GM06990 (cell line): ENCODE measurements around the gene SH2D2A.
A peak's percentile ranks its signal among the peaks of the same experiment; 100 is the strongest.

Experiments used
- DNase-seq: peaks from one replicate; pipeline ENCODE4 v3.0.0-alpha.2; 2011; ENCODE audit not compliant: insufficient read length; ENCODE audit errors: extremely low read depth
- H3K27me3 ChIP-seq: replicated peaks from 2 replicates; pipeline ENCODE4 v1.6.0; 2011; ENCODE audit warnings: low read length; ENCODE audit not compliant: control insufficient read depth, insufficient read depth
- H3K36me3 ChIP-seq: 2 replicates; pipeline ENCODE4 v1.5.1; 2011; ENCODE audit warnings: low read length; ENCODE audit not compliant: control insufficient read depth, insufficient read depth
- H3K4me3 ChIP-seq: replicated peaks from 2 replicates; pipeline ENCODE4 v1.5.1; 2011; ENCODE audit warnings: low read depth, mild to moderate bottlenecking, control low read depth, low read length
- TF ChIP-seq, protein P1 (sequence below): IDR thresholded peaks from 2 replicates; pipeline ENCODE4 v1.5.1; 2011; ENCODE audit warnings: low read length, control low read depth, mild to moderate bottlenecking, inconsistent platforms; ENCODE audit not compliant: insufficient read depth, poor library complexity, severe bottlenecking

SH2D2A gene

DNA sequence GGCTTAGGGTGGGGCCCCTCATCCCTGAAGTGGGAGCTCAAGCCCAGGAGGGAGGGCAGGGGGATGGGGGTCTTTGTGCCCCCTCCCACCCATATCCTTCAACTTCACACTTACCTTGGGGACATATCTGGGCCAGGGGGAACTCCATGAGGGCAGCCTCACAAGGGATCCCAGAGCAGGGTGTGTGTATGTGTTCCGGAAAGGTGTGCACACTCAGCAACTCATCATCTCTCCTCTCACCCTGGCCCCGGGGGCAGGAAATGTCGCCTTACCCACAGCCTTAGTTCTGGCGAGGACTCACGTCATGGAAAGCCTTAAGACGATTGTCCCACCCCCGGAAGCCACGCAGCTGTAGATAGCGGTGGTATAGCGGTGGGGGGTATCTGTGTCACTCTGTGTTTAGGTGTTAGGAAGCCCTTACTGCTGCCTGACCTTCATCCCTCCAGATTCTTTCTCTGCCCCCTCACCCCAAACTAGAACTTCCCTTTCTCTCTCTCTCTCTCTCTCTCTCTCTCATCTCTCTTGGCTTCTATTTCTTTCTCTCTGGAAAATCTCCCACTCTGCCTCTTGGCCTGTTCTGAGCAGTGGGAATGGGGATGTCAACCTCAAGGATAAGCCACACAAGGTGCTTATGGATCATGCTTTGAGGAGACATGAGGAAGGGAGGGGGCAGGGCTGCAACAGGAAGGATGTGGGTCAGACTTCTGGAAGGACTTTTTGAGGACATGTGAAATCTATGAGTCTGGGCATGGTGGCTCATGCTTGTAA lies at the start of gene SH2D2A:
Gene SH2D2A, minus strand, starts transcription at position 288 of the 768 bp plus-strand sequence. Its CDS starts 140 bp downstream, at position 148.
- peak; percentile 71 for DNase-seq
- peak within 1 kb of the TSS; percentile 57 for H3K4me3 ChIP-seq

DNA sequence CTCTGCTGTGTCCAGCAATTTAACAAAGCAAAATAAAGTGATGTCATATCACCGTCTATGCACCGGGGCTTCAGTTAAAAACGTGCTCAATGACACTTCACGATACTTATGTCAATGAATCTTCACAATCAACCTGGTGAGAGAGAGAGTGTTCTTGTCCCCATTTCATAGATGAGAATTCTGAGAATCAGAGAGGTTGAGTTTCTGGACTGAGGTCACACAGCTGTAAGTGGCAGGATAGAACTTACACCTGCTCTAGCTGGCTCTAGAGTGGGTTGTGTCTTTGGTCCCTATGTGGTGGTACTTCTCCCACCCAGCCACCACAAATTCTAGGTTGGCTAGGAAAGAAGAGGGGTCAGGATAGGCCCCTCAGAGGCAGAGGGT lies 49.2 kb upstream of the SH2D2A start:
- no peak for DNase-seq
- Histone ChIP-seq H3K36me3 (no peaks in the 10 kb centered on the region), H3K4me3 (no peak overlapping the region), H3K27me3 (no peaks in the 10 kb centered on the region; the same call in 1 of the 2 replicates)
- TF ChIP-seq, protein P1, sequence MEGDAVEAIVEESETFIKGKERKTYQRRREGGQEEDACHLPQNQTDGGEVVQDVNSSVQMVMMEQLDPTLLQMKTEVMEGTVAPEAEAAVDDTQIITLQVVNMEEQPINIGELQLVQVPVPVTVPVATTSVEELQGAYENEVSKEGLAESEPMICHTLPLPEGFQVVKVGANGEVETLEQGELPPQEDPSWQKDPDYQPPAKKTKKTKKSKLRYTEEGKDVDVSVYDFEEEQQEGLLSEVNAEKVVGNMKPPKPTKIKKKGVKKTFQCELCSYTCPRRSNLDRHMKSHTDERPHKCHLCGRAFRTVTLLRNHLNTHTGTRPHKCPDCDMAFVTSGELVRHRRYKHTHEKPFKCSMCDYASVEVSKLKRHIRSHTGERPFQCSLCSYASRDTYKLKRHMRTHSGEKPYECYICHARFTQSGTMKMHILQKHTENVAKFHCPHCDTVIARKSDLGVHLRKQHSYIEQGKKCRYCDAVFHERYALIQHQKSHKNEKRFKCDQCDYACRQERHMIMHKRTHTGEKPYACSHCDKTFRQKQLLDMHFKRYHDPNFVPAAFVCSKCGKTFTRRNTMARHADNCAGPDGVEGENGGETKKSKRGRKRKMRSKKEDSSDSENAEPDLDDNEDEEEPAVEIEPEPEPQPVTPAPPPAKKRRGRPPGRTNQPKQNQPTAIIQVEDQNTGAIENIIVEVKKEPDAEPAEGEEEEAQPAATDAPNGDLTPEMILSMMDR, result no peak

More for the DNA sequence above, at the start of gene SH2D2A:
- H3K36me3 ChIP-seq, result no peaks in the 10 kb centered on the region
- H3K27me3 ChIP-seq, result no peaks in the 10 kb centered on the region; the same call in 1 of the 2 replicates
- TF ChIP-seq, protein P1, result no peak

DNA sequence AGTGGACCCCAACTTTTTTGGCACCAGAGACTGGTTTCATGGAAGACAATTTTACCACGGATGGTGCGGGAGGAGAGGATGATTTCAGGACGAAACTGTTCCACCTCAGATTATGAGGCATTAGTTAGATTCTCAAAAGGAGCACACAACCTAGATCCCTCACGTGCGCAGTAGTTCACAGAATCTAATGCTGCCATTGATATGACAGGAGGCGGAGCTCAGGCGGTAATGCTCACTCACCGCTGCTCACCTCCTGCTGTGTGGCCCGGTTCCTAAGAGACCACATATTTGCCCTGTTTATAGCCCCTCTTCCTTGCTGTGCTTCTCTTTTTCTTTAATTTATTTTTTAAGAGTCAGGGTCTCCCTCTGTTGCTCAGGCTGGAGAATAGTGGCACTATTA lies 48.6 kb upstream of the SH2D2A start:
- DNase-seq, result no peak
- Histone ChIP-seq H3K27me3 (no peaks in the 10 kb centered on the region; the same call in 1 of the 2 replicates), H3K4me3 (no peak overlapping the region), H3K36me3 (no peaks in the 10 kb centered on the region)
- TF ChIP-seq, protein P1, result no peak

DNA sequence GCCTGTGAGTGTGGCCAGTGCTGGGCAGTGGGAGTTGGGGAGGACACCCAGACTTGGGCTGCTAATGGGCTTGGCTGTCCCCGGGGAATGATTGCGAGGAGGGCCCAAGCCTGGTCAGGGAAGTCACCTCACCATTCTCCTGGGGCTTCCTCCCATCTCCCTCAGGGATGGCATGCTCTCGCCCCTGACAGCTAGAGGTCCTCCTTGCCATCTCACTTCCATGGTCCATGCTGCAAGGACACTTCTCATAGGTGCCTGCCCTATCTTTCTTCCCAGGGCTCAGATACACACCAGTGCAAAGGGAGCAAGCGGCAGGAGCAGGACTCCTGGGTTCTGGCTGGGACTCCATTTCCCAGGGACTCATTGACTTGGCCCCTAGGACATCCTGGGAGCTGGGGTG lies 48.1 kb upstream of the SH2D2A start:
- Histone ChIP-seq H3K4me3 (no peak overlapping the region), H3K27me3 (no peaks in the 10 kb centered on the region; the same call in 1 of the 2 replicates), H3K36me3 (no peaks in the 10 kb centered on the region)
- TF ChIP-seq, protein P1, result no peak
- no peak for DNase-seq

DNA sequence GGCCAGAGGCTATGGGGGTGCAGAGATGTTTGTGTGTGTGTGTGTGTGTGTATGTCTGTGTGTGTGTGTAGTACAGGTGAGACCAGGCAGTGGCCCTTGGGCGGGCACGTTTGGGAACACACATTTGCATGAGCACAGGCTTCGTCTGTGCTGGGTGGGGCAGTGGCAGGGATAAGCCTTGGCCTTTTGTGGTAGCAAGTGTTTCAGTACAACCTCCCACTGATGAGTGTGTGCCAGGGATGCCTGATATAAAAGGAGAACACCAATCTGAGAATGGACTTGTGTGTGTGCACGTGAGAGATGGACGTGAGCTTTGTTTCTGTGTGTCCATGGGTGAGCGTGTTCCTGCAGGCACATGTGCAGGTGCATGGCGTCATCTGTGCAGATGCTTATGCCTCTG lies 47.0 kb upstream of the SH2D2A start:
- Histone ChIP-seq H3K27me3 (no peaks in the 10 kb centered on the region; the same call in 1 of the 2 replicates), H3K4me3 (no peak overlapping the region), H3K36me3 (no peaks in the 10 kb centered on the region)
- TF ChIP-seq, protein P1, result no peak
- DNase-seq, result no peak
